Natural killer cell (primary cell): ENCODE data around the gene TTLL4. TPM values are rescaled to one million over a fixed set of nuclear protein-coding genes. Genes with fewer than 3 reads are reported as not detected.
A peak's percentile ranks its signal among the peaks of the same experiment; 100 is the strongest.

ENCODE experiments used
- ATAC-seq, 3 donors: fragments of 150-1000 bp in 2 of 3; fragments of 200-7000 bp in 1 of 3; cut with Tn5 transposase; 1 replicate in 1 of 3; 2 replicates in 2 of 3; pipeline ENCODE4 v1.10.0; 2021; ENCODE audit warnings: mild to moderate bottlenecking in 2 of 3, moderate library complexity in 2 of 3
- DNase-seq, 2 donors: peaks; one replicate each; pipeline versions ENCODE4 v3.0.0 to v3.0.0-alpha.2; 2013 to 2021; ENCODE audit warnings: mixed read lengths in 1 of 2
- H3K27ac ChIP-seq: one replicate; pipeline ENCODE4 v1.5.1; 2013; ENCODE audit warnings: mild to moderate bottlenecking, low read length
- H3K27me3 ChIP-seq: one replicate; pipeline ENCODE4 v1.6.1; 2013; ENCODE audit warnings: low read length; ENCODE audit not compliant: control insufficient read depth, insufficient read depth
- H3K36me3 ChIP-seq: one replicate; pipeline ENCODE4 v1.6.1; 2013; ENCODE audit warnings: low read length; ENCODE audit not compliant: control insufficient read depth, insufficient read depth
- H3K4me1 ChIP-seq: one replicate; pipeline ENCODE4 v1.6.1; 2013; ENCODE audit warnings: low read length; ENCODE audit not compliant: control insufficient read depth, insufficient read depth
- H3K4me3 ChIP-seq: one replicate; pipeline ENCODE4 v1.5.1; 2013; ENCODE audit warnings: low read length
- H3K9me3 ChIP-seq: one replicate; pipeline ENCODE4 v1.6.1; 2013; ENCODE audit warnings: low read length; ENCODE audit not compliant: control insufficient read depth, insufficient read depth
- H3K27ac Mint-ChIP-seq, 2 donors: one replicate each; pipeline ENCODE4 v1.8.0; 2022; ENCODE audit warnings: mild to moderate bottlenecking in 2 of 2, mixed read lengths in 2 of 2, moderate library complexity in 1 of 2
- H3K27me3 Mint-ChIP-seq, 2 donors: one replicate each; pipeline ENCODE4 v1.8.0; 2022; ENCODE audit warnings: low read depth in 2 of 2, mixed read lengths in 2 of 2
- H3K36me3 Mint-ChIP-seq: one replicate; pipeline ENCODE4 v1.8.0; 2022; ENCODE audit warnings: mixed read lengths
- H3K4me1 Mint-ChIP-seq, 2 donors: one replicate each; pipeline ENCODE4 v1.8.0; 2022; ENCODE audit warnings: mixed read lengths in 2 of 2
- H3K4me3 Mint-ChIP-seq: one replicate; pipeline ENCODE4 v1.8.0; 2022; ENCODE audit warnings: mild to moderate bottlenecking, moderate library complexity, mixed read lengths
- H3K9me3 Mint-ChIP-seq, 2 donors: one replicate each; pipeline ENCODE4 v1.8.0; 2022; ENCODE audit warnings: mixed read lengths in 2 of 2
- WGBS: methylation state at CpG from one replicate; pipeline ENCODE4 v1.1.7; 2013; ENCODE audit warnings: missing lambda C conversion rate; ENCODE audit not compliant: insufficient coverage; 5-methylcytosine and 5-hydroxymethylcytosine counted together
- intact Hi-C: fragments of 100-400 bp; cut with micrococcal nuclease; formaldehyde crosslinking; loops from one replicate; pipeline ENCODE4 v1.14.2; 2022
- total RNA-seq, 4 donors: library from RNA; stranded (reverse); fragments of 120-200 nt in 1 of 4; gene quantifications; one replicate each; pipeline versions ENCODE4 v1.2.3 to v1.2.4, GENCODE V29; 2013 to 2022
- TF ChIP-seq, protein P1 (sequence below): fragments of 200-600 bp; IDR thresholded peaks from one replicate; pipeline ENCODE4 v1.8.0; 2022; ENCODE audit warnings: antibody characterized with exemption

The TTLL4 gene
- total RNA-seq, 3 donors from 2014 or later (not counting 1 experiment from before 2014, with no cell fraction given) = 20.2 to 25.5 (median 22.8) TPM

DNA sequence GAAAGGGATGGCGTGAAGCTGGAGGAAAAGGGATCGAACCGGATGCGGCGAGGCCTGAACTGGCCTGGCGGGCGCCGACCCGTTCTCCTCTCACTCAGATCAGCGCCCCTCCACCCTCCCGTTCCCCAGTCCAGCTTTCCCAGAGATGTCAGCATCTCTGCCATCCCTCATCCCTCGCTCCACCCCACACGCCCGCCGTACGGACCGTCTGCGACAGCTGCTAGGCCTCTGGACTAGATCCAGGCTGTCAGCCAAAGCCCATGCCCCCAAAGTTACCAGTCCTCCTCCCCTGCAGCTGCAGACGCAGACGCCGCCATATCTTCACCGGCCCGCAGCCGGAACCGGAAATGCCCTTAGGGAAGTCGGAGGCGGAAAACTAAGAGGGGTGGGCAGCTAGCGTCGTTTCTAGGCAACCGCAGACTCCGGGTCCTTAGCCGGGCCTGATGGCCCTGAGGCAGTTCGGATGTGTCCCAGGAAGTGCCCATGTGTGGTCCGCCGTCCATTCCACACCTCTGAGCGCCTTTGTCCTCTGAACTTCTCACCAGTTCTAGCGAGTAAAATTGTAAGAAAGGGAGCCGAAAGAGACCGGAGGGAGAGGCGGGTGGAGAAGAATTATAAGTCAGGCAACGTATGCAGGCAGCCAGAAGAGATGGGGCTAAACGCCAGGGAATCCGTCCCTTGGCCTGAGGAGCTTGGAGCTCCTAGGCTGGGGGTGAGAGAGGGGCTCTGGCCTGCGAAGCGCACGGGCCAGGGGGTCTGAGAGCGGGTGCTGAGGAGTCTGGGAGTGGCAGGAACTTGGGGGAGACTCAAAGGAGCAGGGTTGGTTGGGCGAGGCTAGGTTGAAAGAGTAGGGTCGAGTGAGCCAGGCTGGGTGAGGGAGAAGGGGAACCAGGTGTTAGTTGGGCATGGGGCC is 38.7 kb upstream of the TTLL4 start, which contains the start of the genes RNF25 and STK36:
Gene RNF25 (minus strand): TSS at position 349 of the 913 bp plus-strand sequence. CDS start 32 bp downstream, at position 317.
Gene STK36 (plus strand): TSS at position 433 of the 913 bp plus-strand sequence. CDS start 744 bp downstream, outside the sequence.
- Mint-ChIP-seq H3K27me3 (no peaks in the 10 kb centered on the region), H3K4me3 (peak within 1 kb of the TSS; percentile 92), H3K27ac (peak within 1 kb of the TSS; percentile 91 to 92), H3K9me3 (no peaks in the 10 kb centered on the region), H3K36me3 (no peaks in the 10 kb centered on the region), H3K4me1 (peaks cover 16 to 22% of the 10 kb centered on the region in 2 donors)
- DNase-seq (peak; percentile 69 to 90), ATAC-seq (peak; percentile 93 to 96 (median 93))
- intact Hi-C loops = loop anchor here (1.0 kb wide), 2 partner anchors 13 to 38 kb away; partner anchors contain the start of genes BCS1L, TTLL4 and ZNF142
- H3K36me3 ChIP-seq = peaks cover 8% of the 10 kb centered on the region
- H3K4me3 ChIP-seq = peak within 1 kb of the TSS; percentile 75
- H3K27ac ChIP-seq = peak within 1 kb of the TSS; percentile 37
- under 1% methylated on average over 49 of the region's 49 CpGs for WGBS
- H3K27me3 ChIP-seq = no peaks in the 10 kb centered on the region
- TF ChIP-seq, protein P1, sequence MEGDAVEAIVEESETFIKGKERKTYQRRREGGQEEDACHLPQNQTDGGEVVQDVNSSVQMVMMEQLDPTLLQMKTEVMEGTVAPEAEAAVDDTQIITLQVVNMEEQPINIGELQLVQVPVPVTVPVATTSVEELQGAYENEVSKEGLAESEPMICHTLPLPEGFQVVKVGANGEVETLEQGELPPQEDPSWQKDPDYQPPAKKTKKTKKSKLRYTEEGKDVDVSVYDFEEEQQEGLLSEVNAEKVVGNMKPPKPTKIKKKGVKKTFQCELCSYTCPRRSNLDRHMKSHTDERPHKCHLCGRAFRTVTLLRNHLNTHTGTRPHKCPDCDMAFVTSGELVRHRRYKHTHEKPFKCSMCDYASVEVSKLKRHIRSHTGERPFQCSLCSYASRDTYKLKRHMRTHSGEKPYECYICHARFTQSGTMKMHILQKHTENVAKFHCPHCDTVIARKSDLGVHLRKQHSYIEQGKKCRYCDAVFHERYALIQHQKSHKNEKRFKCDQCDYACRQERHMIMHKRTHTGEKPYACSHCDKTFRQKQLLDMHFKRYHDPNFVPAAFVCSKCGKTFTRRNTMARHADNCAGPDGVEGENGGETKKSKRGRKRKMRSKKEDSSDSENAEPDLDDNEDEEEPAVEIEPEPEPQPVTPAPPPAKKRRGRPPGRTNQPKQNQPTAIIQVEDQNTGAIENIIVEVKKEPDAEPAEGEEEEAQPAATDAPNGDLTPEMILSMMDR = no peak
- no peaks in the 10 kb centered on the region for H3K9me3 ChIP-seq
- peaks cover 17% of the 10 kb centered on the region for H3K4me1 ChIP-seq

DNA sequence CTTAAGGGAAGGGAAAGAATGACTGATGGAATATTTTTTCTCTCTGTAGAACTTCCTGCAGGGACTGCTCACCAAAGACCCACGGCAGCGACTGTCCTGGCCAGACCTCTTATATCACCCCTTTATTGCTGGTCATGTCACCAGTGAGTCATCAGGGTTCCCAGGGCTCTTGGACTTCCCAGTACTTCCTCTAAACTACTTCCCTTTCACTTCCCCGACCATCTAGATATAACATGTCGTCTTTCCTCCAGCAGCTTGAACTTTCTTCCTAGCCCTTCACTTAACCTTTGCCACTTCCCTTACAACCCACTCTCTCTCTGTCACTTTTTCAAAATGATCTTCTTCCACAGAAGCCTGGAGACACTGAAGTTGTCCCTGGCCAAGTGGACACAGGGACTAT is 31.5 kb upstream of the TTLL4 start:
- intact Hi-C loops = no loop called here
- H3K9me3 Mint-ChIP-seq = no peaks in the 10 kb centered on the region

DNA sequence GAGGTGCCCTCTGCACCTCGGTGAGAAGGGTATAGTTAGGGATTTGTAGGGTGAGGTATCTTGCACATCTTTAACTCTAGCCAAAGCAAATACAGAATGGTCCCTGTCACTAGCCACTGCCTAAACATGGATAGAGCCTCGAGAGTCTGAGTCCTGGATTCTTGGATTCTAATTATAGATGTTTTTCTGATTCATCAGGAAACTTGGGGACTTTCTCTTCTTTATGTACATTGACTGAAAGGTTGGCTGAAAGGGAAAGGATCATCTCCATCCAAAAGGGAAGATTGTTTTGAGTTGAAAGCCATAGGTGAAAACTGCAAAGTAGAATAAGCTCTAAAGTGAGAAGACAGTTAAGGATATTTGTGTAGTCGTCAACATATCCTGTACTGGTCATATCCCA is 30.6 kb upstream of the TTLL4 start:
- WGBS = 85% methylated on average over 3 of the region's 3 CpGs
- H3K36me3 ChIP-seq = peaks cover 1% of the 10 kb centered on the region
- Mint-ChIP-seq H3K27ac (no peak overlapping the region), H3K36me3 (no peaks in the 10 kb centered on the region), H3K9me3 (no peaks in the 10 kb centered on the region), H3K4me1 (no peaks in the 10 kb centered on the region), H3K27me3 (no peaks in the 10 kb centered on the region), H3K4me3 (no peak overlapping the region)
- H3K27ac ChIP-seq = no peak overlapping the region
- intact Hi-C loops = no loop called here
- ATAC-seq = no peak
- H3K9me3 ChIP-seq = no peaks in the 10 kb centered on the region
- H3K4me3 ChIP-seq = no peak overlapping the region
- H3K4me1 ChIP-seq = no peaks in the 10 kb centered on the region
- no peaks in the 10 kb centered on the region for H3K27me3 ChIP-seq
- TF ChIP-seq, protein P1 = no peak
- no peak for DNase-seq

More for the DNA sequence above, 31.5 kb upstream of the TTLL4 start:
- Histone ChIP-seq H3K36me3 (no peaks in the 10 kb centered on the region), H3K4me3 (no peak overlapping the region), H3K4me1 (no peaks in the 10 kb centered on the region), H3K9me3 (no peaks in the 10 kb centered on the region), H3K27me3 (no peaks in the 10 kb centered on the region), H3K27ac (no peak overlapping the region)
- ATAC-seq (no peak), DNase-seq (no peak)
- Mint-ChIP-seq H3K4me1 (no peaks in the 10 kb centered on the region), H3K27me3 (no peaks in the 10 kb centered on the region), H3K27ac (no peak overlapping the region), H3K36me3 (no peaks in the 10 kb centered on the region), H3K4me3 (no peak overlapping the region)
- TF ChIP-seq, protein P1 = no peak
- 76% methylated on average over 4 of the region's 4 CpGs for WGBS
